ENCODE results near the gene TPGS1.
A peak's percentile ranks its signal among the peaks of the same experiment; 100 is the strongest.

The TPGS1 gene

GRCh38 chr19:530134-531008, 23.1 kb downstream of the TPGS1 start:
- TF ChIP-seq POLR2A (IDR thresholded peaks at IDR 0.05; ENCODE audit: low read length) (no peak), GATA1 (IDR thresholded peaks at IDR 0.05; ENCODE audit: low read depth, low read length) (no peak)
- DNase-seq = no peak

- peak; percentile 91 to 95 for DNase-seq
- TF ChIP-seq POLR2A (IDR thresholded peaks at IDR 0.05; ENCODE audit: low read length) (peak; percentile 65), GATA1 (IDR thresholded peaks at IDR 0.05; ENCODE audit: low read depth, low read length) (no peak)
These were observed 23.9 kb downstream of the TPGS1 start for GRCh38 chr19:531009-531752.

- DNase-seq = peak; percentile 67 to 77
- TF ChIP-seq POLR2A (IDR thresholded peaks at IDR 0.05; ENCODE audit: low read length) (peak; percentile 48), GATA1 (IDR thresholded peaks at IDR 0.05; ENCODE audit: low read depth, low read length) (no peak)
These were observed 24.7 kb downstream of the TPGS1 start, which contains the start of gene CDC34 for GRCh38 chr19:531753-532560. TSS of gene CDC34 (plus strand) at chr19:531760. CDS start at chr19:531932, 172 bp downstream.

GRCh38 chr19:532561-533363, 25.5 kb downstream of the TPGS1 start:
- no peak for TF ChIP-seq GATA1 (IDR thresholded peaks at IDR 0.05; ENCODE audit: low read depth, low read length)
- no peak for TF ChIP-seq POLR2A (IDR thresholded peaks at IDR 0.05; ENCODE audit: low read length)
- DNase-seq = peak; percentile 81 to 86

- no peak for DNase-seq
- no peak for TF ChIP-seq POLR2A (IDR thresholded peaks at IDR 0.05; ENCODE audit: low read length)
These were observed 26.2 kb downstream of the TPGS1 start for GRCh38 chr19:533364-534058.

GRCh38 chr19:534088-534487, 26.8 kb downstream of the TPGS1 start:
- TF ChIP-seq POLR2A (IDR thresholded peaks at IDR 0.05; ENCODE audit: low read length) (no peak), GATA1 (IDR thresholded peaks at IDR 0.05; ENCODE audit: low read depth, low read length) (no peak)
- DNase-seq = peak in 1 of 2 experiments; percentile 38

- no peak for DNase-seq
- TF ChIP-seq POLR2A (IDR thresholded peaks at IDR 0.05; ENCODE audit: low read length) (no peak), GATA1 (IDR thresholded peaks at IDR 0.05; ENCODE audit: low read depth, low read length) (no peak)
These were observed 27.9 kb downstream of the TPGS1 start for GRCh38 chr19:535017-535835.

- TF ChIP-seq GATA1 (IDR thresholded peaks at IDR 0.05; ENCODE audit: low read depth, low read length) (no peak), POLR2A (IDR thresholded peaks at IDR 0.05; ENCODE audit: low read length) (no peak)
- DNase-seq = no peak
These were observed 29.0 kb downstream of the TPGS1 start for GRCh38 chr19:536031-536880.

- no peak for TF ChIP-seq POLR2A (IDR thresholded peaks at IDR 0.05; ENCODE audit: low read length)
- no peak for TF ChIP-seq GATA1 (IDR thresholded peaks at IDR 0.05; ENCODE audit: low read depth, low read length)
- DNase-seq = no peak
These were observed 29.6 kb downstream of the TPGS1 start for GRCh38 chr19:536881-537404.

- TF ChIP-seq GATA1 (IDR thresholded peaks at IDR 0.05; ENCODE audit: low read depth, low read length) = no peak
- no peak for TF ChIP-seq POLR2A (IDR thresholded peaks at IDR 0.05; ENCODE audit: low read length)
- DNase-seq = no peak
These were observed 31.5 kb downstream of the TPGS1 start for GRCh38 chr19:538641-539428.
